Measurements from ENCODE around the gene C14orf119.

- TF ChIP-seq YY1 (IDR thresholded peaks at IDR 0.05; ENCODE audit: insufficient read depth, insufficient read length), result no peak
- no peak for TF ChIP-seq ZNF274 (IDR thresholded peaks at IDR 0.05; ENCODE audit: low read depth, low read length)
These were observed 4.0 kb downstream of the C14orf119 start for GRCh38 chr14:23099212-23099861.

Measured in NT2/D1 (cell line).